Inferior parietal cortex (tissue), 1 donor: ENCODE results near the gene GPR35.
"Not testable (repeated sequence)": the region's sequence is repeated elsewhere in the genome, so short reads cannot be mapped to it uniquely, and the experiment has no call there.

ENCODE experiments used
- DNase-seq: peaks from one replicate; pipeline ENCODE4 v3.0.0-alpha.2; 2016; ENCODE audit errors: extremely low spot score

GPR35 gene

DNA sequence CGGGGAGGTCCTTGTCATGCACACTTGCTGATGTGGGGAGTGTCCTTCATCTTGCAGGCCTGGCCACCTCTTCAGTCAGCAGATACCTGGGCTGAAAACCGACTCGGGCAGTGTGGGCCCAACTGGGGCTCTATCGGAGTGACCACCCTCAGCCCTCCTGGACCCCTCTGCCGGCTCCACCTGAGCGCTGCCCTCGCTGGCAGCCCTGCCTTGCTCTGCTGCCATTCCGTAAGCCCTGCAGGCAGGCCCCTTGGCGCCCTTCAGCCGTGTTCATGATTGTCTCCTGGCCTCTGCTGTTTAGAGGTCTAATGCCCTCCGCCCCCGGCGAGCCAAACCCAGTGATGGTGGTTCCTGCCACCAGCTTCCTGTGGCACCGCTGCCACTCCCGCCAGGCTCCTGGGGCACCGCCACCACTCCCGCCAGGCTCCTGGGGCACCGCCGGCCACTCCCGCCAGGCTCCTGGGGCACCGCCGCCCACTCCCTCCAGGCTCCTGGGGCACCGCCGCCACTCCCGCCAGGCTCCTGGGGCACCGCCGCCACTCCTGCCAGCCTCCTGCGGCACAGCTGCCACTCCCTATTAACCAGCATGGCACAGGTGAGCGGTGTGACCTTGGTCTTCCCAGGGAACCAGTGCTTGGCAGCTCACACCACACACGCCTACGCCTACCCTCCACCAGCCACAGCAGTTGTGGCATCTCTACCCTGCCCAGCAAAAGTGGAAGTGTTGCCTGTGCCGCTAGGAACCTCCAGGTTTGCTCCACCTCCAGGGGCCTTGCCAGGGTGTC lies 22.8 kb upstream of the GPR35 start:
- no peak for DNase-seq

DNA sequence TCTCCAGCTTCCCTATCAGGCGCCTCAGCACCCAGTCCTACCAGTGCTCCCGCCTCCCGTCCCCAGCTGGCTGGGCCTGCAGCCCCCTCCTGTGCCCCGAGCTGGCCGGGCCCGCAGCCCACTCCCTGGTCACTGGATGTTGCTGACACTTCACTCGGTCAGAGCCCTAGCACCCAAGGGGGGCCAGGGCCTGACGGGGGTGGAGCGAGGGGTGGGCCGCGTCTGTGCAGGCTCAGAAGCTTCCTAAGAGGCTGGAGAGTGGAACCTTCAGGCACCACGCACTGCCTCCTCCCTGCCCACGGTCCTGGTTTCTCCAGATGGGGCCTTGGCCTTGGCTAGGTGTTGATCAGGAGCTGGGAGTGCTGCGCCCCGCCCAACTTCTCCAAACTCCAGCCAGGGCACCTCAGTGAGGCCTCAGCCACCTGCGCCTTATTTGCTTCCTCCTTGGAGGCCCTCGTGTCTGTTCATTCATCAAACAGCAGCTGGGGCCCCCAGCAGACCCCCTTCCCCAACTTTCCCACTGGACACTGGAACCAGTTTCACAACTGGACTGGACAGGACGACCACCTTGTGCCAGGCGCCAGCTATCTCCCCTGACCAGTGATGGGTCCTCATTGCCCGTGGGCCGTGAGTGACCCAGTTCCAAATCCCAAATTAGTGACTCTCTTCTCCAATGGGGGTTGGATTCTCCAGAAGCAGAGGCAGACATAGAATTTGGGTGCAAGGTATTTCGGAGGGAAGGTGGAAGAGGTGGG lies 22.0 kb upstream of the GPR35 start:
- no peak for DNase-seq

GRCh38 chr2:240603846-240604245 lies 21.4 kb upstream of the GPR35 start:
- DNase-seq: no peak

- peak; percentile 80 for DNase-seq
Measured at GRCh38 chr2:240604291-240604938, 20.9 kb upstream of the GPR35 start.

DNA sequence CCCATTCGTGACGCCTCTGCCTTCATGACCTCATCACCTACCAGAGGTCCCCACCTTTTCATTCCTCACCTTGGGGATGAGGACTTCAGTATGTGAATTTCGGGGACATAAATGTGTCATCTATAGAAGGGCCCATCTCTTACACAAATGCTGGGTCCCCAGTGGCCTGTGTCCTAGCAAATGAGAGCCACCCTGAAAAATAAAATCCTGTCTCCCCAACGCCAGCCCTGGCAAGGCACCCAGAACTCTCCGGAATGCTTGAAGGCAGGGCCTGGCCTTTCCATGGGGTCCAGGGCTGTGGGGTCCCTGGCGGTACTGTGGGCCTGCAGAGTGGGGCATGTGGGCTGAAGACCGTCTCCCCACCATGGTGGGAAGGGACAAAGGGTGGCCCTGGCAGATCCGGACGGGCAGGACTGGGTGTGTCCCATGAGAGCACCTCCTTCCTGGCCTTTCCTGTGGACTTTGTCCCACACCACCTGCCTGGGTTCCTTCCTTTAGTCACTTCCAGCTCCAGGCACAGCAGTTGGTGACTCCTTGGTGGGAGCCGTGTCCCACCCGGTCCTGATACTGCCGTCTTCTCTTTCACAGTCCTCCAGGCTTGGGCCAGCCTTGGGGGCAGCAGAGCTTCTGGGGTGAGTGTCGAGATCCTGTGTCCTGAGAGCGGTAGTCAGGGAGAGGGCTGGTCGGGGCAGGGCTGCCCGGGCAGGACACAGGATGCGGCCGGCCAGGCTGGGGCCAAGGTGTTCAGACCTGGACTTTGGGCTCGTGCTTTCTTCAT lies 20.2 kb upstream of the GPR35 start:
- no peak for DNase-seq

DNA sequence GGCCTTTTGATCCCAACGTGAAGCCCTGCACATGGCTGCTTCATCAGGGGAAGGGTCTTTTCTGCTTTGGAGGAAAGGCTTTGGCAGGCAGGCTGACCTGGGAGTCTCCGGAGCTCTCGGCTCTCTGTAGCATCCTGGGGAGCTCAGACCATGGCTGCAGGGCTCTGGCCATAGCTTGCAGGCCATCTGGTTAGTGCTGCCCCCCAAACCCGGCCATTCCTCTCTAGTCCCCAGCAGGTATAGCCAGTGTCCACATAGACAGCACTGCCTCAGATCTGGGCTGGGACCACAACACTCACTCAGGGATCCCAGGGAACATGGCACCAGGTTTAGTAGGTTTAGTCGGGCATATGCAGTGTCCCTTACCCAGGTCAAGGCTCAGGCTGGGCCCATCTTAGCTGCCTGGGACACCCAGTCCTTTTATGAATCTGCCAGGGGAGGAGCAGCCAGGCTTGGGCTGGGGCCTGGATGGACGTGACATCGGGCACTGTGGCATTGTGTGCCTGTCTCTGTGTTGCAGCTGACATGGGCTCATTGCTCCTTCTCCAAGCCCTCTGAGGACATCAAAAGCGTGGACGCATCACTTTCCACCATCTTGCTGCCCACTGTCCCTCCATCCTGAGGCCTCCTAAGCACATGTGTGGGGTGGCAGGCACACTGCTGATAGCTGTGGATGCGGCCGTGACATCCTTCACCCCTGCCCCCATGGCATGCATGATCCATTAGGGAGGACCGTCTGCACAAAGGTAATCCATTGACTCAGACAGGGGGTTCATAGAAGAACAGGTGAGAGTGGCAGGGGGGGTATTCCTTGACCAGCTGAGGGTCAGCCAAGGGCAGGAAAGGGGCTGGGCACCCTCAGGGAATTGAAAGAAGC lies 19.2 kb upstream of the GPR35 start:
- no peak for DNase-seq

- no peak for DNase-seq
Measured at GRCh38 chr2:240611601-240612210, 13.6 kb upstream of the GPR35 start.

GRCh38 chr2:240613781-240614180 lies 11.5 kb upstream of the GPR35 start:
- DNase-seq: no peak

DNA sequence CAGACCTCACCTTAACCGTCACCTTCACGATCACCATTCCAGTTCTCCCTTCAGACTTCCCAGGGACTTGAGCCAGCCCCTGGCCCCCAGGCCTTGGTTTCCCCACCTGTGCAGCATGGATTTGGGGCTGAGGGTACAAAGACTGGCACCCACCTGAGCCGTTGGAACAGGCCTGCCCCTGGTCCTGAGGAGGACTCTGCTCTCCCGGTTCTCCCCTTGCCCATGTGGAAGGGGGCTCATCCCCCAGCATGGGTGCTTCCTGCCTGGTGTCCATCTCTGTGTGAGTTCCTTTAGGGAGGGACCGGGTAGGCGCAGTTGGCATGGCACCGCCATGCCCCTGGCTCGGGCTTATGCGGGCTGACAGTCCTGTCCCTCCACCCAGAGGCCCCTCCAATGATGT lies 10.9 kb upstream of the GPR35 start:
- DNase-seq: no peak

DNA sequence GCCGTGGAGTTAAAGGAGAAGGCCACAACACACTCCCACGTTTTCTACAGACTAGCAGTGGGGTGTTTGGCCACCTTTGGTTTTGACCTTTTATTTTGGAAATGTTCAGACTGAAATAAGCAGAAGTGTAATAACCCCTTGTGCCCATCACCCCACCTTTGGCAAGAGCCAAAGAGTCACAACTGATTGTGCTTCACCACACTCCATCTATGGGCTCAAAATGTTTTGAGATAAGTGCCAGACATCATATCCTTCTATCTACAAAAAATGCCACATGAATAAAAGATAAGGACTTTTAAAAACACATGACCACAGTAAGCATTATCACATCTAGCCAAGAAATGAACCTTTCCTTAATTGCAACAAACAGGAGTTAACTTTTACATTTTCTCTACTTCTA lies 9.9 kb upstream of the GPR35 start:
- no peak for DNase-seq

DNA sequence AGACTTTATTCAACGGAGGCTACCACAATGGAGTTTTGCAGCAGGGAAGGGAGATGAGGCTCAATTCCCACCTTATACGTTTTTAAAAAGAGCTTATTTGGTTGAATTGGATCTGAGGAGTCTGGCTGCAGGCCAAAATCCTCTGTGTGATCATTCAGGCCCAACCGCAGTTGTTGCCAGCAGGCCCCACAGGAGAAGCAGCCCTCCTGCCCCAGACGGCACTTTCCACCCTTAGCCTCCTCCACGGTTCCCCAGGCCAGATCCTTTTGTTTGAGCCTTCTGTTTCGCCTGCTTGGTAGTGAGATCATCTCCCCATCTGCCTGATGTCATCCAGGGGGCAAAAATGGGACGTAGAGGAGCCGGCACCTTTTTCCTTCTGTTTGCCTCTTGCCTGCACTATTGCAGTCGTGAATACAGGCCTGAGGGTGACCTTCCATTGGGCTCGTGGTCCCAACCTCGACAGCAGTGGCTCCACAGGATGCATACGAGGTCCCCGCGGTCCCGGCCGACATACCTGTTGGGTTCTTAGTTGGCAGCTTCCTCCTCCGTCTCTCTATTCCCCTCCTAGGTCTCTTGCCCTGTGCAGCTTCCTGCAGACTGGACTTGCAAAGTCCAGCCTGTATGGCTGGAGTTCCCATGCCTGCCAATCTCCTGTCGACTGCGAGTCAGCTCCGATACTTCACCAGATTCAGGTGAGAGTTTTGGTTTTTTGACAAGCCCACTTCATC lies 9.3 kb upstream of the GPR35 start:
- no peak for DNase-seq

DNA sequence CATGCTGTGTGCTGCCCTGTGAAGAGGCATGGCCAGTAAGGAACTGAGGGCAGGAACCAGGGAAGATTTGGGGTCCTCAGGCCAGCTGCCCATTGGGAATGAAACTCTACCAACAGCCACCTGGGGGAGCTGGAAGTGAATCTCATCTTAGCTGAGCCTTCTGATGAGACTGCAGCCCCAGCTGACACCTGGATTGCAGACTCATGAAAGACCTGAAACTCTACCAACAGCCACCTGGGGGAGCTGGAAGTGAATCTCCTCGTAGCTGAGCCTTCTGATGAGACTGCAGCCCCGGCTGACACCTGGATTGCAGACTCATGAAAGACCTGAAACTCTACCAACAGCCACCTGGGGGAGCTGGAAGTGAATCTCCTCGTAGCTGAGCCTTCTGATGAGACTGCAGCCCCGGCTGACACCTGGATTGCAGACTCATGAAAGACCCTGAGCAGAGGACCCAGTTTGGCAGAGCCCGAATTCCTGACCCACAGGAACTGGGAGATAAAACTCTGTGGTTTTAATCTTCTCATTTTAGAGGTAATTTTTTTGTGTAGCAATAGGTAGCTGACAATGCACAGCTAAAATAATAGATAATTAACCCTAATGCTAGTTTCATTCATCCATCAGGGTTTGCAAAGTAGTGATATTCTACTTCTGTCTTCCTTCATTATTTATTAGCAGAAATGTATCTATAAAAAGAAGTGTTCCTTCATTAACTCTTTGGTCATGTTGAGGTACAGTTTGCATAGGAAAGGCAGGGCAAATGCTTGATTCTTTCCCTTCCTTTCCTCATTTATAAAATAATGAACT lies 8.2 kb upstream of the GPR35 start:
- DNase-seq: not testable (repeated sequence)

GRCh38 chr2:240618776-240619175 lies 6.5 kb upstream of the GPR35 start:
- no peak for DNase-seq

- no peak for DNase-seq
Measured at GRCh38 chr2:240619506-240620148, 5.7 kb upstream of the GPR35 start.

- DNase-seq: no peak
Measured at GRCh38 chr2:240620149-240620731, 5.0 kb upstream of the GPR35 start.

GRCh38 chr2:240620859-240621258 lies 4.4 kb upstream of the GPR35 start:
- DNase-seq: no peak

DNA sequence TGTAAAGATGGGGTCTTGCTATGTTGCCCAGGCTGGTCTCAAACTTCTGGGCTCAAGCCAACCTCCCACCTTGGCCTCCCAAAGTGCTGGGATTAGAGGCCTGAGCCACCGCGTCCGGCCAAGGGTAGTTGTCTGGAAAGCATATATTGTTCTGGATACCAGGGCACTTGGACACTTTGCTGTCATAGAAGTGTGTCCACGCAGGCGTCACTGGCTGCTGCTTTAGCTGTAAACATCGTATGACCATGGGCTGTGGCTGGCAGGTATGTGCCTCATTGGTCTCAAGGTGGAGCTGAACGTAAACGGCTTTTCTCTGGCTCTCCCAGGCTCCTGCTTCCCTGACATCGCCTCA lies 3.2 kb upstream of the GPR35 start:
- DNase-seq: no peak

DNA sequence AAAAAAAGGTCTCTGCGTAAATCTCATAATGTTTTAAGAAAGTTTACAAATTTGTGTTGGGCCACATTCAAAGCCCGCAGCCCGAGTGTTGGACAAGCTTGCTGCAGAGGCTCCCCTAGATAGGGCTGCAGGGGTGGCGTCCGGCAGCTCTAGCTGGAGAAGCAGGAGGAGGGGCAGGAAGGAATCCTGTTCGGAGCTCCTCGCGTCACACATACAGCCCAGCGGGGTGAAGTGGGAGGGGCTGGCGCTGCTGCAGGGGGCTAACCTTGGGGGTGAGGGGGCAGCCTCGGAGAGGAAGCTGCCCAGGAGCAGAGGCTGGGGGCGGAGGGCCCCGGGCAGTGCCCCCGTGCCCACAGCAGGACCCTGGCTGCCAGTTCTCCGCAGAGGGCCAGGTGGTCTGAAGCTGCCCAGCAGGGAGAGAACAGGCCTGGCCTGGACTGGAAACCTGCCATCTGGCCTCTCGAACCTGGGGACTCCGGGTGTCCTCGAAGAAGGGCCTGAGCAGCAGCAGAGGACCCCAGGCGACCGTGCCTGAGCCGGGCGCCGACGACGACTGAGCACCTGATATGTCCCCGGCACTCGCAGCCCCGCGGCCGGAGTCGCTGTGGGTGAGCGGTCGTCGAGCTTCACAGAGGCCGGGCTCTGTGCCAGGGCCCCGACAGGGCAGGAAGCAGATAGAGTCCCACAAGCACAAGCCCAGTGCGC lies 2.6 kb upstream of the GPR35 start:
- DNase-seq: no peak
